HEK293T (cell line): ENCODE results near the gene NOL4L.
"Not testable (repeated sequence)": the region's sequence is repeated elsewhere in the genome, so short reads cannot be mapped to it uniquely, and the experiment has no call there.

Source experiments
- CTCF ChIA-PET: fragments of 350-600 bp; formaldehyde crosslinking; extraction: SDS; loops from one replicate; lab custom pipeline; 2021; ENCODE audit warnings: antibody characterized with exemption, inconsistent platforms; lab: Yijun Ruan, JAX
- POLR2A ChIA-PET: fragments of 350-600 bp; formaldehyde crosslinking; extraction: SDS; loops from one replicate; lab custom pipeline; 2020; ENCODE audit warnings: antibody characterized with exemption, inconsistent platforms; lab: Yijun Ruan, JAX
- DNase-seq: peaks from one replicate; pipeline ENCODE4 v3.0.0; 2012; ENCODE audit warnings: mixed read lengths; ENCODE audit errors: extremely low spot score
- ARNT ChIP-seq: fragments of 450-650 bp; IDR thresholded peaks from 2 replicates; pipeline ENCODE4 v1.6.1; 2017; ENCODE audit warnings: mild to moderate bottlenecking
- BHLHE40 ChIP-seq: fragments of 450-650 bp; IDR thresholded peaks from 2 replicates; pipeline ENCODE4 v1.6.1; 2016; ENCODE audit warnings: mild to moderate bottlenecking, moderate library complexity, borderline replicate concordance
- CTBP1 ChIP-seq: fragments of 450-650 bp; IDR thresholded peaks from 2 replicates; pipeline ENCODE4 v1.6.1; 2016; ENCODE audit warnings: borderline replicate concordance
- ELF4 ChIP-seq: fragments of 450-650 bp; IDR thresholded peaks from 2 replicates; pipeline ENCODE4 v1.6.1; 2017; ENCODE audit warnings: antibody characterized with exemption
- FOXA1 ChIP-seq: fragments of 450-650 bp; IDR thresholded peaks from 2 replicates; pipeline ENCODE4 v1.6.1; 2016; ENCODE audit warnings: mild to moderate bottlenecking
- FOXK2 ChIP-seq: fragments of 450-650 bp; IDR thresholded peaks from 2 replicates; pipeline ENCODE4 v1.6.1; 2016; ENCODE audit warnings: mild to moderate bottlenecking
- FOXM1 ChIP-seq: fragments of 450-650 bp; IDR thresholded peaks from 2 replicates; pipeline ENCODE4 v1.6.1; 2017; ENCODE audit warnings: mild to moderate bottlenecking, borderline replicate concordance
- HDGF ChIP-seq: fragments of 450-650 bp; IDR thresholded peaks from 2 replicates; pipeline ENCODE4 v1.6.1; 2017; ENCODE audit warnings: antibody characterized with exemption, borderline replicate concordance
- L3MBTL2 ChIP-seq: fragments of 450-650 bp; conservative IDR thresholded peaks from 2 replicates; pipeline ENCODE4 v1.6.1; 2016; ENCODE audit warnings: mild to moderate bottlenecking
- LEF1 ChIP-seq: fragments of 450-650 bp; IDR thresholded peaks from 2 replicates; pipeline ENCODE4 v1.6.1; 2017; ENCODE audit warnings: mild to moderate bottlenecking, borderline replicate concordance
- NFRKB ChIP-seq: fragments of 450-650 bp; IDR thresholded peaks from 2 replicates; pipeline ENCODE4 v1.6.1; 2016; ENCODE audit warnings: mild to moderate bottlenecking, moderate library complexity
- SP1 ChIP-seq: fragments of 450-650 bp; IDR thresholded peaks from 2 replicates; pipeline ENCODE4 v1.6.1; 2017
- SUZ12 ChIP-seq: fragments of 450-650 bp; IDR thresholded peaks from 2 replicates; pipeline ENCODE4 v1.6.1; 2016; ENCODE audit warnings: mild to moderate bottlenecking
- TARDBP ChIP-seq: fragments of 450-650 bp; IDR thresholded peaks from 2 replicates; pipeline ENCODE4 v1.6.1; 2016
- ZNF384 ChIP-seq: fragments of 450-650 bp; IDR thresholded peaks from 2 replicates; pipeline ENCODE4 v1.6.1; 2016
- TF ChIP-seq, protein P1 (sequence below): fragments of 450-650 bp; IDR thresholded peaks from 2 replicates; pipeline ENCODE4 v1.6.1; 2016

Gene NOL4L

DNA sequence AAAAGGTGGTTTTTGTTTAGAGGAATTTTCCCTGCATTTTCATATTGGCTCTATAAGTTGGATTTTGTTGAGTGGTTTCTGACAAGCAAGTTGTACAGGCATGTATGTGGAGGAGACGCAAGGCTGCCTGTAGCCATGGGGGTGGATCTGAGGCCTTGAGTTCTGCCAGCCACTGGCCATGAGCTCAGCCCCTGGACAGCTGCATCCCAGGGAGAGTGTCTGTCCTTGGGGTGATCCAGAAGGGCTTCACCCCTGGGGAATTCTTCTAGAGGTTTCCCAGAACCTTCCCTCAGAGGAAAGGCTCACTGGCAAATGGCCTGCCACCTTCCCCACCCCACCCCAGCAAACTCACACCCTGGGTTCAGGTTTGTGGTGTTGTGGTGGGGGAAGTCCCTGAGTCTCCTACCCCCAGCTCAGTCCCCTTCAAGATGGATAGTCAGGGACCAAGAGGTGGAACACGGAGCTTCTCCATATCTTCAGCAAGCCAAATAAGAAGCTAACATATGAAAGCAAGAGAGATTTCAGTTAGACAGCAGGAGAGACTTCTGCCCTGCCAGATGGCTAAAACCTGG is 11.6 kb upstream of the NOL4L start:
- no peak for DNase-seq
- CTCF ChIA-PET = no interaction called here
- TF ChIP-seq HDGF (no peak), BHLHE40 (no peak), ARNT (no peak), L3MBTL2 (no peak), FOXM1 (no peak), LEF1 (no peak), ZNF384 (no peak), SP1 (no peak), FOXA1 (no peak), SUZ12 (no peak), CTBP1 (no peak), NFRKB (no peak), FOXK2 (no peak), TARDBP (no peak)
- TF ChIP-seq, protein P1, sequence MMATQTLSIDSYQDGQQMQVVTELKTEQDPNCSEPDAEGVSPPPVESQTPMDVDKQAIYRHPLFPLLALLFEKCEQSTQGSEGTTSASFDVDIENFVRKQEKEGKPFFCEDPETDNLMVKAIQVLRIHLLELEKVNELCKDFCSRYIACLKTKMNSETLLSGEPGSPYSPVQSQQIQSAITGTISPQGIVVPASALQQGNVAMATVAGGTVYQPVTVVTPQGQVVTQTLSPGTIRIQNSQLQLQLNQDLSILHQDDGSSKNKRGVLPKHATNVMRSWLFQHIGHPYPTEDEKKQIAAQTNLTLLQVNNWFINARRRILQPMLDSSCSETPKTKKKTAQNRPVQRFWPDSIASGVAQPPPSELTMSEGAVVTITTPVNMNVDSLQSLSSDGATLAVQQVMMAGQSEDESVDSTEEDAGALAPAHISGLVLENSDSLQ = no peak
- POLR2A ChIA-PET = no interaction called here

DNA sequence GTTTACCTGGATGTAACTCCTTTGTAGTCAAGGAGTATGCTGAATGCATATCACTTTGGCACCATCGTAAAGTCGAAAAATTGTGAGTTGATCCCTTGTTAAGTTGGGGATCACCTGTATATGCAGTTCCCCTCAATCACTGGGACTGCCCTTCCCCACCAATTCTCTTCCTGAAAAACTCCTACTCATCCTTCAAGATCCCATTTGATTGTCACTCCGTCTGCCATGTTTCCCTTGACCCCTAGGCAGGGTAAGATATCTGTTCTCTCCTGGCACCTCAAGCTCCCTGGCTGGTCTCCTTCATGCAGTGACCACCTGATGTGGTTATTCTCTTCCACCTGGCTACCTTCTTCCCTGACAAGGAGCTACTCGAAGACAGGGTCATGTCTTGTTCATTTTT is 10.0 kb upstream of the NOL4L start:
- no peak for DNase-seq
- TF ChIP-seq SP1 = no peak
- TF ChIP-seq LEF1 = no peak
- TF ChIP-seq ARNT = no peak
- TF ChIP-seq L3MBTL2 = no peak
- no peak for TF ChIP-seq FOXM1
- TF ChIP-seq TARDBP = no peak
- TF ChIP-seq CTBP1 = no peak
- no peak for TF ChIP-seq FOXK2
- no peak for TF ChIP-seq FOXA1
- CTCF ChIA-PET = no interaction called here
- POLR2A ChIA-PET = no interaction called here

DNA sequence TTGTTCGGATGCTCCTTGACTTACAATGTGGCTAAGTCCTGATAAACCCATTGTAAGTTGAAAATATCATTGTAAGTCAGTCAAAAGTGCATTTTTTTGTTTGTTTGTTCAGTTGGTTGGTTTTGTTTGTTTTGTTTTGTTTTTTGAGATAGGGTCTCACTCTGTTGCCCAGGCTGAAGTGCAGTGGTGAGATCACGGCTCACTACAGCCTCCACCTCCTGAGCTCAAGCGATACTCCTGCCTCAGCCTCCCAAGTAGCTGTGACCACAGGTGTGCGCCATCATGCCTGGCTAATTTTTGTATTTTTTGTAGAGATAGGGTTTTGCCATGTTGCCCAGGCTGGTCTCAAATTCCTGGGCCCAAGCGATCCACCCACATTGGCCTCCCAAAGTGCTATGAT is 9.5 kb upstream of the NOL4L start:
- CTCF ChIA-PET, POLR2A ChIA-PET, DNase-seq: not testable (repeated sequence)

DNA sequence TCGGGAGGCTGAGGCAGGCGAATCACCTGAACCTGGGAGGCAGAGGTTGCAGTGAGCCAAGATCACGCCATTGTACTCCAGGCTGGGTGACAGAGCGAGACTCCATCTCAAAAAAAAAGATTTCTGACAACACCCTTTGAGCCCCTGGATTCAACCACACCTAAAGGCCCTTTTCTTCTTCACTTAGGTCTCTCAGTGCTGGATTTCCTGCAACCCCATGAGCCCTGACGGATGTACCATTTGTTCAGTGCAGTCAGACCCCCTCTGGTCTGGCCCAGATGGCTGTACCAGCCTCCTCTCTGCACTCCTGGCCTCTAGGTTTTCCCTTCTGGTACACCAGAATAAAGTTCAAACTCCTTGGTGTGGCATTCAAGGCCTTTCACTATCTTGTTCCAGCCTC is 9.1 kb upstream of the NOL4L start:
- TF ChIP-seq FOXK2 = no peak
- TF ChIP-seq L3MBTL2 = no peak
- no peak for TF ChIP-seq TARDBP
- no peak for TF ChIP-seq CTBP1
- no peak for TF ChIP-seq ELF4
- no peak for TF ChIP-seq ZNF384
- no peak for TF ChIP-seq LEF1
- TF ChIP-seq, protein P1 = no peak
- no peak for DNase-seq
- POLR2A ChIA-PET = no interaction called here
- CTCF ChIA-PET = no interaction called here

DNA sequence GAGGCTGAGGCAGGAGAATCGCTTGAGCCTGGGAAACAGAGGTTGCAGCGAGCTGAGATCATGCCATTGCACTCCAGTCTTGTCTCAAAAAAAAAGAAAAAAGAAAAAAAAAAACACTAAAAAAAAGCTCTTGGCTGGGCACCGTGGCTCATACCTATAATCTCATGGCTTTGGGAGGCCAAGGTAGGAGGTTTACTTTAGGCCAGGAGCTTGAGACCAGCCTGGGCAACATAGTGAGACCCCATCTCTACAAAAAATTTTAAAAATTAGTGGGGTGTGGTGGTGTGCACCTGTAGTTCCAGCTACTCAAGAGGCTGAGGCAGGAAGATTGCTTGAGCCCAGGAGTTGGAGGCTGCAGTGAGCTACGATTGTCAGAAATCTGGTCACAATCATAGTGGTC is 7.5 kb upstream of the NOL4L start:
- POLR2A ChIA-PET, DNase-seq: not testable (repeated sequence)
- CTCF ChIA-PET = interaction anchor here (0.7 to 1.0 kb wide), 2 partner anchors 19 to 47 kb away, joined by 3 read pairs; no protein-coding TSS in a partner anchor

DNA sequence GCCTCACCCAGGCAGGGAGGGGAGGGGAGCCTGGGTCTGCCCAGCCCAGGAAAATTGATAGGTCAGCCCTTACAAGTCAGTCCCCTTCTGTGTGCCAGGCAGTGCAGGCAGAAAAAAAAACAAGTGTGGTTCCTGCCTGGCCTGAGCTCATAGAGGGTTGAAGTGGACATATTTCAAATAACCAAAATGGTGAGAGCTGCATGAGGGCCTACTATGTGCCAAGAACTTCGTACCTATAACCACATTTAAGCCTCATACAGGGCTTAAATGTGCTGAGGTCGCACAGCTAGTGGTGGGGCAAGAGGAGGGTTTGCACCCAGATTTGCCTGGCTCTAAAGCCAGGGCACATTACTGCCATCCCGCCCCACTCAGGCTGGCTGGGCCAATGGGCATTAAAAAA is 6.9 kb upstream of the NOL4L start:
- no peak for DNase-seq
- CTCF ChIA-PET = interaction anchor here (0.7 kb wide), 1 partner anchor 47 kb away, joined by 3 read pairs; no protein-coding TSS in a partner anchor
- POLR2A ChIA-PET = no interaction called here
- TF ChIP-seq, protein P1 = no peak
- TF ChIP-seq L3MBTL2 (no peak), CTBP1 (no peak)

DNA sequence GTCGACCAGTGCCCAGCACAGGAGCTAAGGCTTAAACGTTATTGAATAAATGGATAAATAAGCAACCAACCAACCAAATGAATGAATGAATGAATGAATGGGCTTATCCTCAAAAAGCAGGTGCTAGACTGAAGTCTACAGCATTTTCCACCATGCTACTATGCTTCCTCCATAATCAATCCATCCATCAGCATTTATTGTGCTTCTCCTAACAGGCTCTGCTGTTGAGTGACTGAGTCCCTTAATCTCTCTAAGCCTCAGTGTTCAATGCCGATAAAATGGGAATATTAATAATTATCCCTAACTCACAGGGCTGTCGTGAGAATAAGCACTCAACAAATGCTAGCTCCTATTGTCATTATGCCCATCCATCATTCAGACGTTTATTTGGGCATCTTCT is 4.6 kb upstream of the NOL4L start:
- no peak for TF ChIP-seq TARDBP
- TF ChIP-seq, protein P1 = no peak
- CTCF ChIA-PET = no interaction called here

More for the DNA sequence above, 4.6 kb upstream of the NOL4L start:
- POLR2A ChIA-PET = no interaction called here
- no peak for DNase-seq
